ENCODE data around the gene UPF3A.
"Not testable (repeated sequence)": the region's sequence is repeated elsewhere in the genome, so short reads cannot be mapped to it uniquely, and the experiment has no call there.

The UPF3A gene, protein sequence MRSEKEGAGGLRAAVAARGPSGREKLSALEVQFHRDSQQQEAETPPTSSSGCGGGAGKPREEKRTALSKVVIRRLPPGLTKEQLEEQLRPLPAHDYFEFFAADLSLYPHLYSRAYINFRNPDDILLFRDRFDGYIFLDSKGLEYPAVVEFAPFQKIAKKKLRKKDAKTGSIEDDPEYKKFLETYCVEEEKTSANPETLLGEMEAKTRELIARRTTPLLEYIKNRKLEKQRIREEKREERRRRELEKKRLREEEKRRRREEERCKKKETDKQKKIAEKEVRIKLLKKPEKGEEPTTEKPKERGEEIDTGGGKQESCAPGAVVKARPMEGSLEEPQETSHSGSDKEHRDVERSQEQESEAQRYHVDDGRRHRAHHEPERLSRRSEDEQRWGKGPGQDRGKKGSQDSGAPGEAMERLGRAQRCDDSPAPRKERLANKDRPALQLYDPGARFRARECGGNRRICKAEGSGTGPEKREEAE

DNA sequence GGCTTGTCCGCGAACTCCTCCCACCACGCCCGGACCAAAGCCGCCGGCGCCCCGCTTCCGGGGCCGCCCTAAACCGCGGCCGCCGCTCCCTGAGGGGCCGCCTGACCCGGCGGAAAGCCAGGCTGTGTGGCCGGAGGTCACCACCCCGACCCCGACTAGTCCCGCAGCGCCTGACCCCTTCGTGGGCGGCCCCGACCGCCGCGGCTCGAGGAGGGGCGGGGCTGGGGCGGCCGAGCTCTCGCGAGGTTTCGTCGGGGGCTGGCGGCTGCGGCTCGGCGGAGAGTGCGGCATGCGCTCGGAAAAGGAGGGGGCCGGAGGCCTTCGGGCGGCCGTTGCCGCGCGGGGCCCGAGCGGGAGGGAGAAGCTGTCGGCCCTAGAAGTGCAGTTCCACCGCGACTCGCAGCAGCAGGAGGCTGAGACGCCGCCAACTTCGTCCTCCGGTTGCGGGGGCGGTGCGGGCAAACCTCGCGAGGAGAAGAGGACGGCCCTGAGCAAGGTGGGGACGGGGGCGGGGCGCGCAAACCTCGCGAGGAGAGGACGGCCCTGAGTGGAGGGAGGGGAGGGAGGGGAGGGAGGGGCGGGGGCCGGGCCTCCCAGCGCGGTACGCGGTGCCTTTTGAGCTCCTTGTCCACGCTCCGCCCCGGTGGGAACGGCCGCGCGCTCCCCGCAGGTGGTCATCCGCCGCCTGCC lies at the start of gene UPF3A:
UPF3A (plus strand) TSS at position 251 of the 690 bp plus-strand sequence; CDS start at position 290, 39 bp downstream.
- DNase-seq, result peak; percentile 61

DNA sequence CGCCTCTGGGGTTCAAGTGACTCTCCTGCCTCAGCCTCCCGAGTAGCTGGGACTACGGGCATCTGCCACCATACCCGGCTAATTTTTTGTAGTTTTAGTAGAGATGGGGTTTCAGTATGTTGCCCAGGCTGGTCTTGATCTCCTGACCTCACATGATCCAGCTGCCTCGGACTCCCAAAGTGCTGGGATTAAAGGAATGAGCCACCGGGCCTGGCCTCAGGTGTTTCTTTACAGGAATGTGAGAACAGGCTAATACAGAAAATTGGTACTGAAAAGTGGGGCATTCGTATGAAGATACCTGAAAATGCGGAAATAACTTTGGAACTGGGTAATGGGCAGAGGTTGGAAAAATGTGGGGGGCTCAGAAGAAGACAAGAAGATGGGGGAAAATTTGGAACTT lies 49.5 kb upstream of the UPF3A start:
- no peak for DNase-seq

DNA sequence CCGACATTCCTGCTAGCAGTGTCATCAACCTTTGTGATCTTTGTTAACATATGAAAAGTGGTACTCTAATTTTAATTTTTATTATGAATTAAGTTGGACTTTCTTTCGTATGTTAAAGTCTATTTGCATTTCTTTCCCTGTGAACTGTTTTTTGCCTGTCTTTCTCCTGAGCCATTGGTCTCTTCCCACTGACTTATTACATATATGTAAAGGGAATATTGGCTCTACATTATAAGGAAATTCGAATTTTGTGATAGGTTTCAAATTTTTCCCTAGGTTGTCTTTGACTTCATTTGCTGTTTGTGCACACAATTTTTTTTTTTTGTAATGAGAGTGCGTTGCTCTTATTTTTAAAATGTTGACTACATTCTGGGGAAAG lies 47.1 kb upstream of the UPF3A start:
- no peak for DNase-seq

DNA sequence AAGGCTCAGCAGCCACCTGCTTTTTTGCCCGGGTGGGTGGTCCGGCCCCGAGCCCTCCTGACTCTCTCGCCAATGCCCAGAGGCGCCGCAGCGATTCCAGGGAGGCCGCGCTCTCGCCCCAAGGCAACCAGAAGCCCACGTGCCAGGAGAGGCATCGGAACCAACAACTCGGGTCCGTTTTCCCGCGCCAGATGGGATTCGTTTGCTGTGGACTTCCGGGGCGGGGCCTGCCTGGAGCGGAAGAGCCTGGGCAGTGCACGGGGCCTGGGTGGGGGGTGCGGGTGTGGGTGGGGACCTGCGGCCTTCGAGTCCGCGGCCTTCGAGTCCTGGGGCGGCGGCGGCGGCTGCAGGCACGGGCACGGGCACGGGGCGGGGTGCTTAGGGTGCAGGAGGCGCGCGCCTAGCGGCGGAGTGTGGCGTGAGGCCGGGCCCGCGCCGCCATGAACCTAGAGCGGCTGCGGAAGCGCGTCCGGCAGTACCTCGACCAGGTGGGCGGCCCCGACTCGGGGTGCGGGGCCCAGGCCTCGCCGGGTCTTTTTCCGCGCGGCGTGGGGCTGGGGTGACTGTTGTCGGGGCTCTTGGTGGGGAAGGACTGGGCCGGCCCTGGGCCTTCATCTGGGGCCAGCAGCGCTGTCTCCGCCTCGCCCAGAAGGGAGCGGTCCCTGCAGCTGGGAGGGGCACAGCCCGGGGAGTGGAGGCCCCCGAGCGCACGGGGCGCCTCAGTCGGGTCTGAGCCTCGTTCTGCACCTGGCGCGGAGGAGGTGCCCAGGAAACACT lies 46.6 kb upstream of the UPF3A start, which contains the start of gene CDC16:
CDC16 (plus strand) TSS at position 253 of the 777 bp plus-strand sequence; CDS start at position 441, 188 bp downstream.
- peak; percentile 84 for DNase-seq

DNA sequence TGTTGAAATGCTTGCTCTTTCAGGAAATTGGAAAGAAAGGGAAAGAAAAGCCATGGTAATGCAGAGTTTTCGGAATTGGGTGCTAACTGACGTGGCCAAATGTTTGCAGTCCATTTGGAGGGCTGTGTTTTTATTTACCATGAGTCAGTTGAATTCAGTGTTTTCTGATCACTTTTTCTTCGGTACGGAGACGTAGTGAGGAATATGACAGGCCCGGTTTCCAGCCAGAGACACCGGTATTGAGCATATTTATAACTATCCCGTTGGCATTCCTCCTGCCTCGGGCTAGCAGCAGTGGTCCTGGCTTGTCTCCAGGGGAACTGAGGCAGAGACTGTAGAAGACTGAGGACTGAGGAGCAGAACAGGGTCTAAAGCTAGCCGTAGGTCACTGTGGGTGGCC lies 45.7 kb upstream of the UPF3A start:
- no peak for DNase-seq

DNA sequence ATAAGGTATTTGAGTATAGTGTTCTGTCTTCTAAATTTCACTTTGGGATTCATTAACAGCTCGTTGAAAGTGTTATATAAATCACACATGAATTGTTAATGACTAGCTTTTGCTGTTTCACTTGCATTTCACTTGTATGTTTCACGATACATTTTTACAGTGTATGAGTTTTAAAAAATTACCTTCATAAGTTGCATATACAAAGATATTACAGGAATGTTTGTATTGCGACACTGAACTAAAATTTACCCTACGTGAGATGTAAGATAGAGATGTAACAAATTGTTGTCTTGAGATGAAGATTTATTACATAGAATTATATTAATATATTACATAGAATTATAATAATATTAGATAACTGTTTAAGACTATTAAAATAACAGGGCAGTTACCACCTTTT lies 45.2 kb upstream of the UPF3A start:
- no peak for DNase-seq

DNA sequence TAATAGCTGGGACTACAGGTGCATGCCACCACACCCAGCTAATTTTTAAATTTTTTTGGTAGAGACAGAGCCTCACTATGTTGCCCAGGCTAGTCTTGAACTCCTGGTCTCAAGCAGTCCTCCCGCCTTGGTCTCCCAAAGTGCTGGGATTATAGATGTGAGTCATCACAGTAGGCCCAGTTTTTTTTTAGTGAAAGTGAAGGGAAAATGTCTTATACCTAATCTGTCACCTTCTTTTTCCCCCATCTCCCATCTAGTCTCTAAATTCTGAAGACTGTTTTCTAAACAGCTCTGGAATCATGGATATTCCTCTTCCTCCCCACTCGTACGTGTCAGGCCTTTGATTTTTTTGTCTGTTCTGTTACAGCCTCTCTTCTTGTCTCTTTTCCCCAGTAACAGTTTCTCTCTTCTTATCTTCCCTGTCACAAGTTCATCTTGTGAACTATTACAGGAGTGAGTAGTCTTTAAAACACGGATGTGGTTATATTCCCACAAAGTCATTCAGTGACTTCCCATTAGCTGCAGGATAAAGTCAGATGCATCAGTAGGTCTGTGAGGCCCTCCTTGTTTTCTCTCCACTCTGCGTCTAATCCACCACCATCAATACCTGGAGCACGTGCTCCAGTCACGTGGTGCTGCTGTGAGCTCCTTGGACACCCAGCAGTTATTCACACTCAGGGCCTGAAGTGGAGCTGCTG lies 43.8 kb upstream of the UPF3A start:
- no peak for DNase-seq

DNA sequence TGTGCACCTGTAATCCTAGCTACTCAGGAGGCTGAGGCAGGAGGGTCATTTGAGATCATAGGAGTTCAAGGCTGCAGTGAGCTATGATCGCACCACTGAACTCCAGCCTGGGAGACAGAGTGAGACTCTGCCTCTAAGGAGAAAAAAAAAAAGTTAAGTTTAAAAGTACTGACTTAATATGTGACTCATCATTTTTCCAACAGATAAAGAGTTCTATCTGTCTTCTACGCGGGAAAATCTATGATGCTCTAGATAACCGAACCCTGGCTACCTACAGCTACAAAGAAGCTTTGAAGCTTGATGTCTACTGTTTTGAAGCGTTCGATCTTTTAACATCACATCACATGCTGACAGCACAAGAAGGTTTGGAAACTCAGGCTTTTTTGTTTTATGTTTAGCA lies 39.5 kb upstream of the UPF3A start:
- DNase-seq, result no peak

DNA sequence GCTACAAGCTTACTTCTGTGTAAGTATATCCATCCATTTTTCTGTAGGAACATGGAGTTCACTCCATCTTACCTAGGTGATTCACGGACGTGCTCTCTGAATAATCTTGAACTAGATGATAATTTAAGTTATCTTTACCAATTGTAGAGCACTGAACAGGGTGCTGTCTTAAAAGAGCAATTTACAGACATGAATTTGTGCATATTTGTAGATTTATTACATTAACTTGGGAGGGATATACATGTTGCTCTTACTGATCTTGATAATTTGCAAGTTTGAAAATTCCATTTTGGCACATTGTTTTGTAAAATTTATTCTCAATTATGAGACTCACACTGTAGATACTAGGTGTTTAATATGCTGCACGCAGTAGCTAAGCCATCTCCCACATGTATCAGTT lies 37.4 kb upstream of the UPF3A start:
- DNase-seq, result no peak

DNA sequence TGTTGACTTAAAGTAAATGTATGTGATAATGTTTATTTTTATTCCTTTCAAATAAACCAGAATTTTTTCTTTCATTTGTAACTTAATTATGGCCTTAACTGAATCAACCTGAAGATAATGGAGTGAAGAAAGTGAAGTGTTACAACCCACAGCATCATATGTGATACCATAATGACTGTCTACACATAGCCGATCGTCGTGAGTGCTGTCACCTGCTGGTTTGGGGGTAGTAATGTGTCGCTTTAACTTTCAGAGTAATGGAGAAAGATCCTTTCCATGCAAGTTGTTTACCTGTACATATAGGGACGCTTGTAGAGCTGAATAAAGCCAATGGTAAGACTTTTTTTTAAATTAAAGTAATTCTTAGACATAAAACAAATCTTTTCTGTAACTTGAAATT lies 36.8 kb upstream of the UPF3A start:
- no peak for DNase-seq

DNA sequence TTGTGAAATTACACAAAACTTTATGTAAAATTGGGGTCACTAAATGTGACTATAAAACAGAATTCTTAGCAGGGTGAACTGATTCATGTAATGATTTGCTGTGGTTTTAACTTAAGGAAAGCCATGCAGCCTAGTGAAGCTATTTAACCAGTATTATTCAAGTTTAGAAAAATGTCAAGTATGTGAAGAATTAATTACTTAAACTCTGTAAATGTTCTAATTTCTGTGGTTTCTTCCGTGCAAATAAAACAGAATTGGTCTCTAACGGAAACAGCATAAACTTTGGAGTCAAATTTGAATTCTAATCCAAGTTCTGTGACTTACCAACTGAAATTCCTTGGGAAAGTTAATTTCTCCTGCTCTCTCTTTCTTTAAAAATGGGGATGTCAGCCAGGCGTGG lies 33.4 kb upstream of the UPF3A start:
- DNase-seq, result no peak

DNA sequence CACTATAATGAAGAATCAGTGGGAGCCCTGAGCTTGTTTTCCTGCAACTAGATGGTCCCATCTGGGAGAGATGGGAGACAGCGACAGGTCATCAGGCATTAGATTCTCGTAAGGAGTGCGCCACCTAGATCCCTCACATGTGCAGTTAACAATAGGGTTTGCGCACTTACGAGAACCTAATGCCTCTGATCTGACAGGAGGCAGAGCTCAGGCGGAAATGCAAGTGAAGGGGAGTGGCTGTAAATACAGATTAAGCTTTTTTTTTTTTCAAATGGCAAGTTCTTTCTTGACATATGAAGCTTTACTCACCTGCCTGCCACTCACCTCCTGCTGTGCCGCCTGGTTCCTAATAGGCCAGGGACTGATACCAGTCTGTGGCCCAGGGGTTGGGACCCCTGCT lies 32.3 kb upstream of the UPF3A start:
- DNase-seq, result no peak

DNA sequence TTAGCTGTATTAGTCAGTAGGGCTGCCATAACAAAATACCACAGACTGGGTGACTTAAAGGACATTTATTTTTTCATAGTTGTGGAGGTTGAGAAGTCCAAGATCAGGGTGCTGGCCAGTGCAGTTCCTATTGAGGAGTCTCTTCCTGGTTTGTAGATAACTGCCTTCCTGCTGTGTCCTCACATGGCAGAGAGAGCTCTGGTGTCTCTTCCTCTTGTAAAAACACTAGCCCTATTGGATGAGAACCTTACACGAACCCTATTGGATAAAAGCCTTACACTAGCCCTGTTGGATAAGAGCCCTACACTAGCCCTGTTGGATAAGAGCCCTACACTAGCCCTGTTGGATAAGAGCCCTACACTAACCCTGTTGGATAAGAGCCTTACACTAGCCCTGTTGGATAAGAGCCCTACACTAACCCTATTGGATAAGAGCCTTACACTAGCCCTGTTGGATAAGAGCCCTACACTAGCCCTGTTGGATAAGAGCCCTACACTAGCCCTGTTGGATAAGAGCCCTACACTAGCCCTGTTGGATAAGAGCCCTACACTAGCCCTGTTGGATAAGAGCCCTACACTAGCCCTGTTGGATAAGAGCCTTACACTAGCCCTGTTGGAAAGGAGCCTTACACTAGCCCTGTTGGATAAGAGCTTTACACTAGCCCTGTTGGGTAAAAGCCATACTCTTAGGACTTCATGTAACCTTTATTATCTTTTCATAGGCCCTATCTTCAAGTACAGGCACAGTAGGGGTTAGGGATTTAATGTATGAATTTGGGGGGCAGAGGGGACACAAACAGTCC lies 29.6 kb upstream of the UPF3A start:
- not testable (repeated sequence) for DNase-seq

DNA sequence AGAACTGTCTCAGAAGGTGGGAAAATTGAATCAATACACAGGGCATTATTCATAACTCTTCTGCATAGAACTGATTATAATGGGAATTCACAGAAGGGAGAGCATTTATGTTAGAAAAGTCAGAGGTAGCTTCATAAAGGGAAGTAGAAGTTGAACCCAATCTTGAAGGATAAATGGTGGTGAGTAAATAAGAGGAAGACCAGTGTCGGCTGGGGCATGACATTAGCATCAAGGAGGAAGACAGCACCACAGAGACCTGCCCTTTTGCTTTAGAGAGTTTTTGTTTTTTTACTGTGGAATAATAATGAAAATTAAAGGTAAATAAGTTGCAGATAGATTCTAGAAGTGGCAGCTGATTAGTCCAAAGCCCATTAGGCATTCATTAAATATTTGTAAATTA lies 24.9 kb upstream of the UPF3A start:
- DNase-seq, result no peak

DNA sequence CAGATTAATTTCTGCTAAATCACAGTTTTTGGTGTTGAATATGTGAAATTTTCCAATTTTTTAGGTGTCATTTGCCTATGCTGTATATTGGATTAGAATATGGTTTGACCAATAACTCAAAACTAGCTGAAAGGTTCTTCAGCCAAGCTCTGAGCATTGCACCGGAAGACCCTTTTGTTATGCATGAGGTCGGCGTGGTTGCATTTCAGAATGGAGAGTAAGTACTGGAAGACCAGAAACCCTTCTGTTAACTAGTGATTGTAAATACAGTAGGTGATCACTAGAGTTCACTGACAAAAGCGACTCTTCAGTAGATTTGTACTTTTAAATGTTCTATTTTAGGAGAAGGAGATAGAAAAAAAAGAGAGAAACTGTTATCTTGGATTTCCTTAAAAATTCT lies 24.4 kb upstream of the UPF3A start:
- DNase-seq, result no peak

DNA sequence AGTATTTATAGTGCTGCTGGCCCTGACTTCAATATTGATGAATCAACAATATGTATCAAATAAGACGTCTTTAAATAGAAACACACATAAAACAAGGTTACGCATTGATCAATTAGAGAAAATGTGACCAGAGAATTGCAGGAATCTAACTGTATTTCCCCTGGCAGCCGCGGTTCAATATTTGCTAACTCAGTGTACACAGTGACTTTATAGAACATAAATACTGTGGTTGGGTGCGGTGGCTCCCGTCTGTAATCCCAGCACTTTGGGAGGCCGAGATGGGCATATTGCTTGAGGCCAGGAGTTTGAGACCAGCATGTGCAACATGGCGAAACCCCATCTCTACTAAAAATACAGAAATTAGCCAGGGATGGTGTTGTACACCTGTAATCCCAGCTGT lies 22.8 kb upstream of the UPF3A start:
- no peak for DNase-seq

DNA sequence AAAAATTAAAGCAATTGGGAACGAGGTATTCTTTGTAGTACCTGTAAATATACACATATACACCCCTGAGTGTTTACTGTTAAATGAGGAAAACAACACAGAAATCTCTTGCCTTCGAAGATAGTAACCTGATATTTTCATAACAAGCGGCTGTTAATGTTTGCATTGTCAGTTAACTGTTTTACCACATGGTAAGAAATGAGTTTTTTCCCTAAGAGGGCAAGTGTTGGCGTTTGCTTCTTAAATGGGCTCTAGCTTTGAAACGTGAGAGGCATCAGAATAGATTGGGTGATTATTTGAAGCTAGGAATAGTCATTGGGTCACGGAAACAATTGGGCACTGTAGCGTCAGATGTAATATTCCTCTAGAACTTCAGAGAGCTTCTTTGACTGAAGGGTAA lies 22.0 kb upstream of the UPF3A start:
- DNase-seq, result no peak

DNA sequence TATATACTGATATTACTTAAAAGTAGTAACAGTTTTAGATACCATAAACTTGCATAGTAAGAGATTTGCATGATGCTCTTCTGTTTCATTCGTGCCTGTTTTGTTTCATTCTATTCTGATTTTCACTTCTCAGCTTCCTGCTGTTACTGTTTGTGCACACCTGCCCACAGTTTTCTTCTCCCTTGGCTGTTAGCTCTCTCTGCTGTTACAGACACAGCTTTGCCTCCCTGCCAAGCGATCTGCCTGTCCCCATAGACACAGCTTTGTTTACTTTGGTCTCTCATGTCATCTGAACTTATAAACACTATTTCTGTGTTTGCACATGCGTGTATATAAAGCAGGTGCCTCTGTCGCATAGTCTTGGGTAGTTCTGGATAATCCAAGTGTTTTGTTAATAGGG lies 21.4 kb upstream of the UPF3A start:
- no peak for DNase-seq

DNA sequence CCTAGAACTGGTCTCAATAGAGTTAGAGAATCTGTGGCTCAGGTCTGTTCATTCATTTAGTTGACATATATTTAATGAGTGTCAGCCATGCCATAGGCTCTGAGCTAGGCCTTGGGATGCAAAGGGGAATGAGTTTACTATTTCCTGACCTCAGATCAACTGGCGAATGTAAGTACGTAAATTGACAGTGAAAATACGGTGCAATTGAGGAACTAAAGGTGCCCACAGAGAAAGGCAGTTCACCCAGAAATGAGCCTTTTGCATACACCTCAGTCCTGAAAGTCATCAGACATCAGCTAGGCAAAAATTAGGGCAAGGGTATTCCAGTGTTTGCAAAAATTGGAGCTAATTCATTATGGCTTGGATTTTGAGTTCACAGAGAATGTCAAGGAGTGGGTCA lies 20.6 kb upstream of the UPF3A start:
- no peak for DNase-seq

DNA sequence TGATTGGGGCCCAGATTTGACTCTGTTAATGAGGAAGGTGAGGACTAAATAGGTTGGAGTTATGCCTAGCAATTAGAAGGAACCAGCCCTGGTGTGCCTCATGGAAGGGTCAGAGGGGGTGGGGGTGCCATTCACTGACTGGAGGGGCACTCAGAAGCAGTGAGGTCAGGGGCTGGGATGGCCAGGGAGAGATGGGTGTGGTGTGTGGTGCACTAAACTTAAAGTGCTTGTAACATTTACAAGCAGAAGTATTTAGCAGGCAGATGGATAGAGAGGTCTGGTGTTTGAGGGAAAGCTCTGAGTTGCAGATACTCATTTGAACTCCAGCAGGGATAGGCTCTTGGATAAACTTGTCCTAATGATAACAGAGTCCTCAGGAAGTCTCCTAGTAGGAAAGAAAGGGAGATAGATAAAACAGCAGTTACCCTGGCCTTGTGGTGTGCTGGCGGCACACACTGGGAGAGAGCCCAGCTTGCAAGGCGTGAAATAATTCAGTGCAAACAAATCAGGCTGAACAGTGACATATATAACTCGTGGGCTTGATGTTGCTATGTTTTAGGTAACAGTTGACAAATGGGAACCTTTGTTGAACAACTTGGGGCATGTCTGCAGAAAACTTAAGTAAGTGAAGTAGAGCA lies 20.0 kb upstream of the UPF3A start:
- no peak for DNase-seq

DNA sequence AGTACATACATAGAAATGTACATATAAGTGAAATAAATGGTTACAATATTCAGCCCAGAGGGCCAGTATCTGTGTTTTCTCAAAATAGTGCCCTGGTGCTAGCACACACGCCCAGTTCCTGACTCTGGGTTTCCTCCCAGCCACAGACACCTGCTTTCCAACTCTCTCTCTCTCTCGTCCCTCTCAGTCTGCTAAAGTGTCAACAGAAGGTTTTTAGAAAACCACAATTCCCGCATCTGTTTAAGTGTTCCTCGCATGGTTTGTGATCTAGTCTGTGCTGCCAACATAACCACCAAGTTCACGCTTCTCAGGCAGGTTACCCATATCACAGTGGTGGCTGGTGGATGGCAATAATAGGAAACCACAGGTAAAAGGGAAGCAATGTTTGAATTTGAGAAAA lies 17.8 kb upstream of the UPF3A start:
- DNase-seq, result no peak

DNA sequence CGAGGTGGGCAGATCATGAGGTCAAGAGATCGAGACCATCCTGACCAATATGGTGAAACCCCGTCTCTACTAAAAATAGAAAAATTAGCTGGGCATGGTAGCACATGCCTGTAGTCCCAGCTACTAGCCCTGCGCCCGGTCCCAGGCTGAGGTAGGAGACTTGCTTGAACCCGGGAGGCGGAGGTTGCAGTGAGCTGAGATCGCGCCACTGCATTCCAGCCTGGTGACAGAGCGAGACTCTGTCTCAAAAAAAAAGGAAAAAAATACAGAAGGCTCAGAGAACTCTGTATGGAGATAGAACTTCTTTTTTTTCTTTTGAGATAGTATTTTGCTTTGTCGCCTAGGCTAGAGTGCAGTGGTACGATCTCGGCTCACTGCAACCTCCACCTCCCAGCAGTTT lies 17.1 kb upstream of the UPF3A start:
- not testable (repeated sequence) for DNase-seq

Data from 8988T (cell line).